Natural killer cell (primary cell): ENCODE measurements around the gene MYD88. TPM values are rescaled to one million over a fixed set of nuclear protein-coding genes. Genes with fewer than 3 reads are reported as not detected.
A peak's percentile ranks its signal among the peaks of the same experiment; 100 is the strongest.

Experiments
- ATAC-seq, 3 donors: fragments of 150-1000 bp in 2 of 3; fragments of 200-7000 bp in 1 of 3; cut with Tn5 transposase; 1 replicate in 1 of 3; 2 replicates in 2 of 3; pipeline ENCODE4 v1.10.0; 2021; ENCODE audit warnings: mild to moderate bottlenecking in 2 of 3, moderate library complexity in 2 of 3
- DNase-seq, 2 donors: peaks; one replicate each; pipeline versions ENCODE4 v3.0.0 to v3.0.0-alpha.2; 2013 to 2021; ENCODE audit warnings: mixed read lengths in 1 of 2
- H3K27ac ChIP-seq: one replicate; pipeline ENCODE4 v1.5.1; 2013; ENCODE audit warnings: mild to moderate bottlenecking, low read length
- H3K27me3 ChIP-seq: one replicate; pipeline ENCODE4 v1.6.1; 2013; ENCODE audit warnings: low read length; ENCODE audit not compliant: control insufficient read depth, insufficient read depth
- H3K36me3 ChIP-seq: one replicate; pipeline ENCODE4 v1.6.1; 2013; ENCODE audit warnings: low read length; ENCODE audit not compliant: control insufficient read depth, insufficient read depth
- H3K4me1 ChIP-seq: one replicate; pipeline ENCODE4 v1.6.1; 2013; ENCODE audit warnings: low read length; ENCODE audit not compliant: control insufficient read depth, insufficient read depth
- H3K4me3 ChIP-seq: one replicate; pipeline ENCODE4 v1.5.1; 2013; ENCODE audit warnings: low read length
- H3K9me3 ChIP-seq: one replicate; pipeline ENCODE4 v1.6.1; 2013; ENCODE audit warnings: low read length; ENCODE audit not compliant: control insufficient read depth, insufficient read depth
- H3K27ac Mint-ChIP-seq, 2 donors: one replicate each; pipeline ENCODE4 v1.8.0; 2022; ENCODE audit warnings: mild to moderate bottlenecking in 2 of 2, mixed read lengths in 2 of 2, moderate library complexity in 1 of 2
- H3K27me3 Mint-ChIP-seq, 2 donors: one replicate each; pipeline ENCODE4 v1.8.0; 2022; ENCODE audit warnings: low read depth in 2 of 2, mixed read lengths in 2 of 2
- H3K36me3 Mint-ChIP-seq: one replicate; pipeline ENCODE4 v1.8.0; 2022; ENCODE audit warnings: mixed read lengths
- H3K4me1 Mint-ChIP-seq, 2 donors: one replicate each; pipeline ENCODE4 v1.8.0; 2022; ENCODE audit warnings: mixed read lengths in 2 of 2
- H3K4me3 Mint-ChIP-seq: one replicate; pipeline ENCODE4 v1.8.0; 2022; ENCODE audit warnings: mild to moderate bottlenecking, moderate library complexity, mixed read lengths
- H3K9me3 Mint-ChIP-seq, 2 donors: one replicate each; pipeline ENCODE4 v1.8.0; 2022; ENCODE audit warnings: mixed read lengths in 2 of 2
- CTCF ChIP-seq: fragments of 200-600 bp; IDR thresholded peaks from one replicate; pipeline ENCODE4 v1.8.0; 2022; ENCODE audit warnings: antibody characterized with exemption
- WGBS: methylation state at CpG from one replicate; pipeline ENCODE4 v1.1.7; 2013; ENCODE audit warnings: missing lambda C conversion rate; ENCODE audit not compliant: insufficient coverage; 5-methylcytosine and 5-hydroxymethylcytosine counted together
- intact Hi-C: fragments of 100-400 bp; cut with micrococcal nuclease; formaldehyde crosslinking; loops from one replicate; pipeline ENCODE4 v1.14.2; 2022
- total RNA-seq, 4 donors: library from RNA; stranded (reverse); fragments of 120-200 nt in 1 of 4; gene quantifications; one replicate each; pipeline versions ENCODE4 v1.2.3 to v1.2.4, GENCODE V29; 2013 to 2022

The MYD88 gene
- total RNA-seq, 3 donors from 2014 or later (not counting 1 experiment from before 2014, with no cell fraction given) = 60.5 to 71.0 (median 67.7) TPM

DNA sequence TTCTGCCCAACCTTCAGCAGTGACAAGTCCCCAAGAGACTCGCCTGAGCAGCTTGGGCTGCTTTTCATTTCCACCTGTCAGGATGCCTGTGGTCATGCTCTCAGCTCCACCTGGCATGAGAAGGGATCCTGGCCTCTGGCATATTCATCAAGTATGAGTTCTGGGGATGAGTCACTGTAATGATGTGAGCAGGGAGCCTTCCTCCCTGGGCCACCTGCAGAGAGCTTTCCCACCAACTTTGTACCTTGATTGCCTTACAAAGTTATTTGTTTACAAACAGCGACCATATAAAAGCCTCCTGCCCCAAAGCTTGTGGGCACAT lies 3.5 kb downstream of the MYD88 start:
- intact Hi-C loops = no loop called here
- Histone ChIP-seq H3K27ac (no peak overlapping the region), H3K36me3 (peaks cover 14% of the 10 kb centered on the region), H3K4me1 (peaks cover 38% of the 10 kb centered on the region), H3K4me3 (no peak overlapping the region), H3K9me3 (peaks cover 4% of the 10 kb centered on the region), H3K27me3 (no peaks in the 10 kb centered on the region)
- Mint-ChIP-seq H3K4me1 (peaks cover 43 to 45% of the 10 kb centered on the region in 2 donors), H3K27me3 (no peaks in the 10 kb centered on the region), H3K36me3 (peaks cover 10% of the 10 kb centered on the region), H3K4me3 (peak overlapping the region; percentile 47), H3K27ac (peak overlapping the region; percentile 55 to 64), H3K9me3 (peaks cover 2 to 6% of the 10 kb centered on the region in 2 donors)
- no peak for TF ChIP-seq CTCF
- no peak for ATAC-seq
- WGBS = 92% methylated on average over 2 of the region's 2 CpGs
- DNase-seq = no peak

DNA sequence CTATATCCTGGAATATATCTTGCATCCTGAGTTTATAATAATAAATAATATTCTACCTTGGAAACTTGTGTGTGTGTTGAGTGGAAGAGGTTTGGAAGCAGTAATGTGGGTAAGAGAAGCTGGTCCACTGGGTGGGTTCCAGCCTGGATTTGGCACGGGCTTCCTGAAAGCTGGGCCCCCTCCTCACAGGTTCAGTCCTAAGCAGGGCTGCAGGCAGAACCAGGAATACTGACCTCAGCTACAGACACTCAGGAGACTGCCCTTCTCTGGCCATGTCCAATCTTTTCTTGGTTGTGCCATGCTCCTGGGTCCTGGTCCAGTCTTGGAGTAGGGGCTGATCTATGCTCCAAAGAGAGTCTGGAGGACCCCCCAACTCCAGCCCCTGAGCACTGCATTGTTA lies 4.5 kb downstream of the MYD88 start:
- TF ChIP-seq CTCF = no peak
- no peaks in the 10 kb centered on the region for H3K27me3 ChIP-seq
- intact Hi-C loops = no loop called here
- H3K4me1 Mint-ChIP-seq = peaks cover 33 to 35% of the 10 kb centered on the region in 2 donors
- no peak overlapping the region for H3K4me3 Mint-ChIP-seq
- H3K9me3 ChIP-seq = peaks cover 4% of the 10 kb centered on the region
- peaks cover 2 to 9% of the 10 kb centered on the region in 2 donors for H3K9me3 Mint-ChIP-seq
- H3K4me3 ChIP-seq = no peak overlapping the region
- peaks cover 14% of the 10 kb centered on the region for H3K36me3 ChIP-seq
- H3K36me3 Mint-ChIP-seq = peaks cover 11% of the 10 kb centered on the region
- no peak overlapping the region for H3K27ac Mint-ChIP-seq
- no peaks in the 10 kb centered on the region for H3K27me3 Mint-ChIP-seq
- ATAC-seq (no peak), DNase-seq (no peak)
- H3K27ac ChIP-seq = no peak overlapping the region
- WGBS = 100% methylated on average over 1 of the region's 1 CpG
- H3K4me1 ChIP-seq = peaks cover 33% of the 10 kb centered on the region

DNA sequence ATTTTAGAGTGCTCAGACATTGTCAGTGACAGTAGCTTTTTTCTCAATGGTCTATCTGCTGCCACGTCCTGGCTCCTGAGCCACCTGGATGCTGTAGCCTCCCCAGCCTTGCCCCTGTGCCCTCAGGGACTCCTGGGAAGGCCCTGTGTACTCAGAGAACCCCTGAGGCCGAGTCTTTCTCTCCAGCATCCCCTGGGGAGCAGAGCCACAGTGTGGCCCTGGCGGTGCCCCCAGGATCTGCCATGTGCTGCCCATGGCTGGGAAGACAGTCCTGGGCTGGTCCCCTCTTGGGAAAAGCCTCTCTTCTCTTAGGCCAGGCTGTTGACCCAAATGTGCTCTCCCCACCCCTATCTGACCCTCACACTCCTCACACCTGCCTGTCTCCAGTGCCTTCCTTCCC lies 5.0 kb downstream of the MYD88 start:
- Histone ChIP-seq H3K27ac (no peak overlapping the region), H3K9me3 (peaks cover 4% of the 10 kb centered on the region), H3K27me3 (no peaks in the 10 kb centered on the region), H3K36me3 (peaks cover 14% of the 10 kb centered on the region), H3K4me3 (no peak overlapping the region), H3K4me1 (peaks cover 32% of the 10 kb centered on the region)
- no peak overlapping the region for H3K4me3 Mint-ChIP-seq
- H3K27me3 Mint-ChIP-seq = no peaks in the 10 kb centered on the region
- peaks cover 27 to 29% of the 10 kb centered on the region in 2 donors for H3K4me1 Mint-ChIP-seq
- no peak for ATAC-seq
- TF ChIP-seq CTCF = no peak
- no peak overlapping the region for H3K27ac Mint-ChIP-seq
- 80% methylated on average over 3 of the region's 3 CpGs for WGBS
- peaks cover 11% of the 10 kb centered on the region for H3K36me3 Mint-ChIP-seq
- H3K9me3 Mint-ChIP-seq = peaks cover 2 to 9% of the 10 kb centered on the region in 2 donors
- no peak for DNase-seq
- intact Hi-C loops = no loop called here

GRCh38 chr3:38146504-38146903 lies 8.0 kb downstream of the MYD88 start:
- Mint-ChIP-seq H3K27ac (no peak overlapping the region), H3K4me3 (no peak overlapping the region), H3K36me3 (peaks cover 11% of the 10 kb centered on the region), H3K27me3 (no peaks in the 10 kb centered on the region), H3K9me3 (peaks cover 2 to 9% of the 10 kb centered on the region in 2 donors), H3K4me1 (peaks cover 4 to 8% of the 10 kb centered on the region in 2 donors)
- no peak for TF ChIP-seq CTCF
- Histone ChIP-seq H3K27ac (no peak overlapping the region), H3K36me3 (peaks cover 6% of the 10 kb centered on the region), H3K4me3 (no peak overlapping the region), H3K27me3 (no peaks in the 10 kb centered on the region), H3K4me1 (peaks cover 14% of the 10 kb centered on the region), H3K9me3 (peaks cover 4% of the 10 kb centered on the region)
- DNase-seq (no peak), ATAC-seq (no peak)
- no CpG with 5 or more reads among the region's 2 CpGs for WGBS
- intact Hi-C loops = no loop called here
